ENCODE measurements around the gene CELA2A. TPM values are rescaled to one million over a fixed set of nuclear protein-coding genes. Genes with fewer than 3 reads are reported as not detected.
"Not testable (repeated sequence)": the region's sequence is repeated elsewhere in the genome, so short reads cannot be mapped to it uniquely, and the experiment has no call there.

The CELA2A gene
- polyA plus RNA-seq, 1 donor, result 0.84 TPM

DNA sequence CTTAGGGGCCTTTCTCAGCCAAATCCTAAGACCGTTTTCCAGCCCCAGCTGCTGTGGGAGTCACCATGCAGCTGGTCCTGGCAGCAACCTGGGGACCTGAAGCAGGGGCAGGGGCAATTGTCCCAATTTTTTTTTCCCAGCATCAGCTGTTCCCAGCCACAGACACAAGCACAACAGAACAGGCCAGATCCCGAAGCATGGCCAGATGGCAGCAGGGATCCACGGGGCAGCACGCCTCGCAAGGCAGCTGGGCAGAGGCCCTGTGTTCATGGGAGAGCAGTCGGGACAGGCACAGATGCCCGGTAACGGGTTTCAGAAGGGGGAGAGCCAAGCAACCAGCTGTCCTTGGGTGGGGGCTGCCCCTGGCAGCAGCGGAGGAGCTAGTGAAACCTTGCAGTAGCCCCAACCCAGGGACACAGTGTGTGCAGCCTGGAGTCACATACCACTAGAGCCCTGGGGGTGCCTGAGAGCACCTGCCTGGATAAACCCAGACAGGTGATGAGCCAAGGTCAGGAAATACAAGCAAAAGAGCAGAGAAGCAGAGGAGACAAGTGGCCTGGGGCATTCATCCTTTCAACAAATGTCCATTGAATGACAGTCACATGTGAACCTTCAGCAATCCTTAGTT, 13.4 kb downstream of the CELA2A start:
- peak; percentile 44 for DNase-seq

DNA sequence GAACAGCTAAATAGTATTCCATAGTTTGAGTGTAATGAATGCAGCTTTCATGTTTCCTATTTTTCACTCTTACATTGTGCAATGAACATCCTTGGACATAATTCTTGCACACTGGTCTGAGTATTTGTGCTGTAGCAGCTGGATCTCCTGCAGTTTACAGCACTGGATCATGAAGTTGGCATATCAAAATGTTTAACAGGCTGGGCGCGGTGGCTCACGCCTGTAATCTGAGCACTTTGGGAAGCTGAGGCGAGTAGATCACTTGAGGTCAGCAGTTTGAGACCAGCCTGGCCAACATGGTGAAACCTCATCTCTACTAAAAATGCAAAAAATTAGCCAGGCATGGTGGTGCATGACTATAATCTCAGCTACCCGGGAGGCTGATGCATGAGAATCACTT, 14.5 kb downstream of the CELA2A start:
- DNase-seq, result not testable (repeated sequence)

DNA sequence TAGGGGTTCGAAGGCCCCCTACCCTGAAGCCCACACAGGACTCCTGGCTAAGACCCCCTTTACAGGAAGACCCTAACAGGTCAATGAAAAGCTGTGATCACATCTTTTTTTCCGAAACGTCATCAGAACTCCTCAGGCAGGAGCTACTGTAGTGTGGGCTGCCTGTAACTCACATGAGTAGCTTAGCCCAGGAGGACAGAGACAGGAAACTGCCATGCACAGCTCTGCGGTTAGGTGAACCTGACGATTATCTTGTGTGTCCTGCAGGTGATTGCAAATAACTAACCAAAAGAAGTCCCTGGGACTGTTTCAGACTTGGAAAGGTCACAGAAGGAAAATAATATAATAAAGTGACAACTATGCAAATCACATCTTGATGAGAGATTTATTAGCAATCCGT, 15.2 kb downstream of the CELA2A start:
- not testable (repeated sequence) for DNase-seq

DNA sequence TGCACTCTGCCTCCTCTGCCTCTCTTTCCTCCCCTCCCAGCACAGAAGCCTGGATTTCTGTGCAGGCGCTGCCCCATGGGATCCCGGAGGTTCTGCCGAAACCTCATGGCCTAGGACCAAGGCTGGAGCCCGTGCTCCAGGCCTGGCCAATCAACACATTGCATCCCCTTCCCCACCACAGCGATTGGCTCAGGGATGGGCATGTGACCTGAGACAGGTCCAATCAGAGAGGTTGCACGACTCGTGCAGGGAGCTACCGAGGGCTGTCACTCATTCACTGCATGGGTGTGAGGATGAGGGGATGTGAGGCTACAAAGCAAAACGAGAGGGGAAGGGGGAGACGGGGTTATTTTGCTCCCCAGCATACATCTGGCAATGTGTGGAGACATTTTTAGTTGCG, 16.1 kb downstream of the CELA2A start:
- no peak for DNase-seq

DNA sequence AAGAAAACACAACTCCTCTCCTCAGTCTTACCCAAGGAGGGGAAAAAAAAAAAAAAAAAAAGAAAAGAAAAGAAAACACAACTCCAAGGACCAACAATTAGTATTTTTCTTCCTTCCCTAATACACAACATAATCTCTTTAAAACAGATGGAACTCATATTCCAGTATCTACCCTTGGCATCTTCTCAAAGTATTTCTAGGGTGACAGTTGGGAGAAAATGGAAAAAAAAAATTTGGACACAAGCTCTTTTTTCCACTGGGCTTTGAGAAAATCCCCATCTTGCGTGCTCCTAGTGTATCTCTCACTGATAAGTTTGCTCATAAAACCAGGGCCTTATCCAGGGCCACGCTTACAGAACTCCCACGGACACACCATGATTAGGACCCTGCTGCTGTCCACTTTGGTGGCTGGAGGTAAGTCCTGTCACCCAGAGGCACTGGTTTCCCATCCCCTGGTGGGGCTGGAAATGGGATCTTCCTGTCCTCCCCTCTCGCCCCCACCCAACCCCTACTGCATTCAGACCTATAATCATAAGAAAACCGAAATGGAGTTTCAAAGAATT, 19.3 kb downstream of the CELA2A start, which contains the start of gene CELA2B:
Gene CELA2B, plus strand, starts transcription at position 353 of the 563 bp plus-strand sequence. Its CDS starts 22 bp downstream, at position 375.
- DNase-seq, result no peak

DNA sequence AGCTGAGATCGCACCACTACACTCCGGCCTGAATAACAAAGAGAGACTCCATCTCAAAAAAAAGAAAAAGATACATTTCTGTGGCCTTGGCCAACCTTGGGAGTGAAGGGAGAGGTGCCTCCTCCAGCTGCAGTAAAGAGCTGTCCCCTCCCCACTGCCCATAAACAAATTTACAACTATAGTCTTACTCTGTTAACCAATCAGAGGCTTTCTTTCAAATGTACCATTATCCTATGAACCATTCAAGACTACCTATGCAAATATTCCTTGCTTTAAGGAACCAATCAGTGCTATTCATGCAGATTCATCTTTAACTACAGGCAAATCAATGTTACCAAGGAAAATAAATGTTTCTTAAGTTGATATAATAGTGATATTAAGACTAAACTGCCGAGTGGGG, 20.4 kb downstream of the CELA2A start:
- no peak for DNase-seq

DNA sequence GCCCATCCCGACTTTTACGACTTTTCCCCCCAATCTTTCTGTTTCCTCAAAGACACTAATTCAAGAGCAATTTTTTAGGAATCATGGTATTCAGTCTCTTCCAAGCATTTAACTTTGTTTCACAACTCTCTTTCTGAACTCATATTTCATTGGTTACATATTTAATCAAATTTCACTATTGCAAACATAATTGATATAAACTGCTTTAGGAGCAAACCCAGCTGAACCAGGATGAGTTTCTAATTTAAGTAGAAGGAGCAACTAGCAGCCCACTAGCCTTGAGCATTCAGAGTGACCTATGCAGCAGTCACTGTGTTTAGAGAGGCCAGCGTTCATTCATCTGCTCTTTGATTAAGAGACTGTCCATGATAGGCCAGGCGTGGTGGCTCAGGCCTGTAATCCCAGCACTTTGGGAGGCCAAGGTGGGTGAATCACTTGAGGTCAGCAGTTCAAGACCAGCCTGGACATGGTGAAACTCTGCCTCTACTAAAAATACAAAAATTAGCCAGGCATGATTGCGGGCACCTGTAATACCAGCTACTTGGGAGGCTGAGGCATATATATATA, 21.2 kb downstream of the CELA2A start:
- DNase-seq, result no peak

DNA sequence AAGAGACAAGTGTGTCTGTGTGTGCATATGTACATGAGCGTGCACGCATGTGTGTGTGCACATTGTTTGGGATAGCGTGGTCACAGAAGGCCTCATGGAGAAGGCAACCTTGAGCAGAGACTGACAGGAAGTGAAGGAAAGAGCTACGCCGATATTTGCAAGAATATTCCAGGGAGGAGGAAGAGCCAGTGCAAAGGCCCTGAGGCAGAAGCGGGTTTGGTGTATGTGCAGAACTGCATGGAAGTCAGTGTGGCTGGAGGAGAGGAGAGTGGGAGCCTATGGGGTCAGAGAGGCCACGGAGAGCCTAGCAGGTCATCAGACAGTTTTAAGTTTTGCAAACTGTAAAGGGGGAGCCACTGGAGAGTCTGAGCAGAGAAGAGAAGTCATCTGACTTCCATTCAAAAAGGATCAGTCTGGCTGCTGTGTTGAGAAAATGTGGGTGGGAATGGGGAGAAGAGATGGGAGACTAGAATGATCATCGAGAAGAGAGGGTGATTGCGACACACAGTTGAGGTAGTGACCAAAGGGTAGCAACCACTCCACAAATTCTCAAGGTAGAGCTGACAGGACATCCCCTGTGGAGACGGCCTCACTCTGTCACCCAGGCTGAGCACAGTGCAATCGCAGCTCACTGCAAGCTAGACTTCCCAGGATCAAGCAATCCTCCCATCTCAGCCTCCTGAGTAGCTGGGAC, 23.3 kb downstream of the CELA2A start:
- DNase-seq, result no peak

DNA sequence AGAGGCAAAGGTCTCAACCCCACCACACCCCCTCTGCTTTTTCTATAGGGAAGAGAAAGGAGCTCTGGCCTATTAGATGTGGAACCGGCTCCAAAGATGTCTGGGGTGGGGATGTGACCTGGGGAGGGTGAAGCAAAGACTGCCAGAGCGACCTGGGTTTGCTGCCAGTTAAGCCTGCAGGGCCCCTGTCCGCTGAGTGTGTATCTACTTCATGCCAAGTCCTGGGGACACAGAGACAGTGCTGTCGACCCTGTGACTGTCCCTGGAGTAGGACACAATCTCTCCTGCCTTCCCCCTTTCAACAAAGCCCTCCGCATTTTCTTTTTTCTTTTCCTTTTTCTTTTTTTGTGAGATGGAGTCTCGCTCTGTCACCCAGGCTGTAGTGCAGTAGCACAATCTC, 25.9 kb downstream of the CELA2A start:
- DNase-seq, result not testable (repeated sequence)

DNA sequence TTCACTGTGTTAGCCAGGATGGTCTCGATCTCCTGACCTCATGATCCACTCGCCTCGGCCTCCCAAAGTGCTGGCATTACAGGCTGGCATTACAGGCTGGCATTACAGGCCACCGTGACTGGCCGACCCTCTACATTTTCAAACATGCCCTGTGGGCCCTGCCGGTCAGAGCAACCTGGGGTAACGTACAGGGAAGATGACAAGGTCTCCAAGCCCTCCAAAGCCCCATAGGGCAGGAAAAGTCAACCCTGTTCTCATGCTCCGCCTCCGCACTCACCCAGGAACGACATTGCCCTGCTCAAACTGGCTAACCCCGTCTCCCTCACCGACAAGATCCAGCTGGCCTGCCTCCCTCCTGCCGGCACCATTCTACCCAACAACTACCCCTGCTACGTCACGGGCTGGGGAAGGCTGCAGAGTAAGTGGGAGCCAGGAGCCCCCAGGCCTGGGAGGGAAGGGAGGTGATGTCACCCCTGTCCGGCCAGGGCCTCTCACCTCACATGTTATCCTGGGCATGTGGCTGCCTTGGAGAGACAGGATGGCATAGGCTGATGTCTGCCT, 26.5 kb downstream of the CELA2A start:
- not testable (repeated sequence) for DNase-seq

DNA sequence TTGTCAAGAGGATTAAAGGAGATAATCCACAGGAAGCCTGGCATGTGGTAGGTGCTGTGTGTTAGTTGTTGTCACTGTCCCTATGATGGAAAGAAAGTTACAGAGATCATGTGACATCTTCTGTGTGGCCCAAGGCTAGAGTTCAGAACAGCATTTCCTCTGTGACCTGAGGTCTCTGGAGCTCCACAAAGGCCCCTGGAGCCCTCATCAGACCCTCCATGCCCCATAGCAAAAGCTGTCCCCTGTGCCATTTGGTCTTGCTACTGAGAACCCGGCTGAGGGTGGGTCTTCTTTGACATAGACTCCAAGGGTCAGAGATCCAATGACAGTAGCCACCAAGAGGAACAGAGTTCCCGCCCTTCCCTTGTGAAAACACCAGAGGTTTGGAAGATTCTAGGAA, 27.4 kb downstream of the CELA2A start:
- no peak for DNase-seq

DNA sequence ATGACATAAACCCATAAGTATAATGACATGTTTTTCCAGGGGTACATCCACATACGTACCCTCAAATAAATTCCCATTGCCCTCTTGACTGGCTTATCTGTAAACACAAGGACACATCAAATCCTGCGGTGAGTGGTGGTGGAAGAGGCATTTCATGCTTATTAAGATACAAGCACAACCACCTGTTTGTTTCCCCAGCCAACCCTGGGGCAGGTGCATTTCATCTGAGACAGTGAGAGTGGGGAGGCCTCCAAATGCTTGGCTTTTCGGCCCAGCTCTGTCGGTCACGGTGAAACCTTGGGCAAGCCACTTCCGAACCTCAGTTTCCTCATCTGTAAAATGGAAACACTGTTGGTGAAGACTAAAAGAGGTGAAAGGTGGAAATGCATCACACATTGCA, 27.9 kb downstream of the CELA2A start:
- DNase-seq, result not testable (repeated sequence)

DNA sequence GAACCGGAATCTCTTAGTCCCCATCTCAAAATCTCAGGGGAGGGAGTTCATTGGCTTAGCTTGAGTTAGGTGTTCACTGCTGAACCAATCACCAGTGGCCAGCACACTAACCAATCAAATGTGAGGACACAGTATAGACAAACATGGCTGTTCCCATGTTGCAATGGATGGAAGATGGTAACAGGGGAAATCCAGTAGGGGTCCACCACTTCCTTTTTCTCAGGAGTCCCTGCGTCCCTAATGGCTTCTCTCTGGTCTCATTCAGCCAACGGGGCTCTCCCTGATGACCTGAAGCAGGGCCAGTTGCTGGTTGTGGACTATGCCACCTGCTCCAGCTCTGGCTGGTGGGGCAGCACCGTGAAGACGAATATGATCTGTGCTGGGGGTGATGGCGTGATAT, 29.1 kb downstream of the CELA2A start:
- no peak for DNase-seq

DNA sequence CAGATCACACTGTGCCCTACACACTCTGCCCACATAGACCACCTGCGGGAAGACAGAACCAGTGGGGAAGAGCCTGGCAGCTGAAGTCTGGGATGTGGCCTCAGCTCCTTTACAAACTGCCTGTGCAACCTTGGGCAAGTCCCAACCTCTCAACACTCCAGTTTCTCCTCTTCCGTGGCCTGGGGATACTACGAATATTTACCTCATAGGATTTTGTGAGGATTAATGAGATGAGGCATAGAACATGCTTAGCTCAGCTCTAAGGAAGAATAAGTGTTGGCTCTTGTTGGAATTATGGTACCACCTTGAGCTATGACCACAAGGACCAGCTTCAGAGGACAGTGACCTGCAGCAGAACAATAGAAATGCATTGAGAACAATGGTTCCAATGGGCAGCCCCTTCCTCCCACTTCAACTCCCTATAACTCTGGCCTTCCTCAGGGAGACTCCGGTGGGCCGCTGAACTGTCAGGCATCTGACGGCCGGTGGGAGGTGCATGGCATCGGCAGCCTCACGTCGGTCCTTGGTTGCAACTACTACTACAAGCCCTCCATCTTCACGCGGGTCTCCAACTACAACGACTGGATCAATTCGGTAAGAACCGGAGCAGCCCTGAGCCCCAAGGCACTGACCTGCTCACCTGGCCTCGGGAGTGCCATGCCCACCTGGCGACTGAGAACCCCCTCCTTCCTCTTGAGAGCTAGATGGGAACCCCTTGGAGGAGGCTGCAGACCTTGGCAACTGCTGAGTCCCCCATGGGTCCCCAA, 30.5 kb downstream of the CELA2A start:
- DNase-seq, result not testable (repeated sequence)

DNA sequence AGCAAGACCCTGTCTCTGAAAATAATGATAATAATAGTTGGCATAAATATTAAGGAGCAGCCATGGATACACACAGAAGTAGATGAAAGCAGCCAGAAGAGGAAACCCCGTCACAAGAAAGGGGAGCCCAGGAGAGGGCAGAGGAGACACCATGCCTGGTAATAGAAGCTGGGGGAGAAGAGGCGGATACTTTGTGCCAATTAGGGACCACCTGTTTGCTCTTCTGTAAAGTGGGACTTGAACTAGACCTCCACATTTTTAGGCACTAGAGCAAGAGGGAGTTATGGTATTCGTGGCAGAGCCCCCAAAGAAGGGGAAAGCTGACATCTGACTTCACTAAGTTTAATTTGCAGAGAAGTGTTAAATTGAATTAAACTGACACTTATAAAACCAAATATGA, 31.8 kb downstream of the CELA2A start:
- DNase-seq, result no peak

DNA sequence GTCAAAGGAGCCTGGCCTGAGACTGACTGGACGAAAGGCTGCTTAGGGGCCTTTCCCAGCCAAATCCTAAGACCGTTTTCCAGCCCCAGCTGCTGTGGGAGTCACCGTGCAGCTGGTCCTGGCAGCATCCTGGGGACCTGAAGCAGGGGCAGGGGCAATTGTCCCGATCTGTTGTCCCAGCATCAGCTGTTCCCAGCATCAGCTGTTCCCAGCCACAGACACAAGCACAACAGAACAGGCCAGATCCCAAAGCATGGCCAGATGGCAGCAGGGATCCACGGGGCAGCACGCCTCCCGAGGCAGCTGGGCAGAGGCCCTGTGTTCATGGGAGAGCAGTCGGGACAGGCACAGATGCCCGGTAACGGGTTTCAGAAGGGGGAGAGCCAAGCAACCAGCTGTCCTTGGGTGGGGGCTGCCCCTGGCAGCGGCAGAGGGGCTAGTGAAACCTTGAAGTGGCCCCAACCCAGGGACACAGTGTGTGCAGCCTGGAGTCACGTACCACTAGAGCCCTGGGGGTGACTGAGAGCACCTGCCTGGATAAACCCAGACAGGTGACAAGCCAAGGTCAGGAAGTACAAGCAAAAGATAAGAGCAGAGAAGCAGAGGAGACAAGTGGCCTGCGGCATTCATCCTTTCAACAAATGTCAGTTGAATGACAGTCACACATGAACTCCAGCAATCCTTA, 32.7 kb downstream of the CELA2A start:
- peak; percentile 52 for DNase-seq

DNA sequence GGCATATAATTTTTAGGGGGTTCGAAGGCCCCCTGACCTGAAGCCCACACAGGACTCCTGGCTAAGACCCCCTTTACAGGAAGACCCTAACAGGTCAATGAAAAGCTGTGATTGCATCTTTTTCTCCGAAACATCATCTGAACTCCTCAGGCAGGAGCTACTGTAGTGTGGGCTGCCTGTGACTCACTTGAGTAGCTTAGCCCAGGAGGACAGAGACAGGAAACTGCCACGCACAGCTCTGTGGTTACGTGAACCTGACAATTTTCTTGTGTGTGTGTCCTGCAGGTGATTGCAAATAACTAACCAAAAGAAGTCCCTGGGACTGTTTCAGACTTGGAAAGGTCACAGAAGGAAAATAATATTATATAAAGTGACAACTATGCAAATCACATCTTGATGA, 34.5 kb downstream of the CELA2A start:
- DNase-seq, result not testable (repeated sequence)

DNA sequence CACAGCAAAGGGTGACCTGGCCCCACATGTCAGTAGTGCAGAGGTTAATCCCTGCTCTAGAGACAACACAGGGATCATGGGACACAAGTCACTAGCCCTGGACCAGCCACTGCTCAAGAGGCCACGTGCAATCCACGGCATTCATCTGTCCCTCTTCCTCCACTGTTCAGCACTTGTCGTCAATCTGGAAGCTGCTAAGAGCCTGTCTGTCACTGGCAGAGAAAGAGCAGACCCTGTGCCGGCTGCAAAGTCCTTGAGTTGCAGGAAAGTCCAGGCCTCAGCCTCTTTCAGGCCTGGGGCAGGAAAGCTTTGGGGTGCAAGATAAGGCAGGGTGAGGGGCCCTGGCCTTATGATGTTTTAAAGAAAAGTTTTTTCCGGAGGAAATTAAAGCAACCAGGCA, 36.1 kb downstream of the CELA2A start:
- no peak for DNase-seq

DNA sequence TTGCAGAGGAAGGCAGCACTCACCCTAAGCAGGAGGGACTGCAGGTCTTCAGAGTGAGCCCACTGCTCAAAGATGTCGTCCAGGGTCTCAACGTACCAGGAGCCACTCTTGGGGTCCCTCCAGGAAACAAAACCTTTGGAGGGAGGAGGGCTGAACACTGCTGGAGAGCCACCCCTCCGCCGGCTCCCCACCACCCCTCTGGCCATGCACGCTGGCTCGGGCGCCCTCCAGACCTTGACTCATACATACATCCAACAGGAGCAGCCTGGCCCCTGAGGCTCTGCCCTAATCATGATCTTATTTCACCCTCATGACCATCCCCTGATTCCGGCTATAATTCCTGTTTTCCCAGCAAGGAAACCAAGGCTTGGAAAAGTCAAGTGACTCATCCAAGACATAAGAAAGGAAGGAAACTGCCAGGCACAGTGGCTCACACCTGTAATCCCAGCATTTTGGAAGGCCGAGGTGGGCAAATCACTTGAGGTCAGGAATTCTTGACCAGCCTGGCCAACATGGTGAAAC, 37.4 kb downstream of the CELA2A start:
- no peak for DNase-seq

DNA sequence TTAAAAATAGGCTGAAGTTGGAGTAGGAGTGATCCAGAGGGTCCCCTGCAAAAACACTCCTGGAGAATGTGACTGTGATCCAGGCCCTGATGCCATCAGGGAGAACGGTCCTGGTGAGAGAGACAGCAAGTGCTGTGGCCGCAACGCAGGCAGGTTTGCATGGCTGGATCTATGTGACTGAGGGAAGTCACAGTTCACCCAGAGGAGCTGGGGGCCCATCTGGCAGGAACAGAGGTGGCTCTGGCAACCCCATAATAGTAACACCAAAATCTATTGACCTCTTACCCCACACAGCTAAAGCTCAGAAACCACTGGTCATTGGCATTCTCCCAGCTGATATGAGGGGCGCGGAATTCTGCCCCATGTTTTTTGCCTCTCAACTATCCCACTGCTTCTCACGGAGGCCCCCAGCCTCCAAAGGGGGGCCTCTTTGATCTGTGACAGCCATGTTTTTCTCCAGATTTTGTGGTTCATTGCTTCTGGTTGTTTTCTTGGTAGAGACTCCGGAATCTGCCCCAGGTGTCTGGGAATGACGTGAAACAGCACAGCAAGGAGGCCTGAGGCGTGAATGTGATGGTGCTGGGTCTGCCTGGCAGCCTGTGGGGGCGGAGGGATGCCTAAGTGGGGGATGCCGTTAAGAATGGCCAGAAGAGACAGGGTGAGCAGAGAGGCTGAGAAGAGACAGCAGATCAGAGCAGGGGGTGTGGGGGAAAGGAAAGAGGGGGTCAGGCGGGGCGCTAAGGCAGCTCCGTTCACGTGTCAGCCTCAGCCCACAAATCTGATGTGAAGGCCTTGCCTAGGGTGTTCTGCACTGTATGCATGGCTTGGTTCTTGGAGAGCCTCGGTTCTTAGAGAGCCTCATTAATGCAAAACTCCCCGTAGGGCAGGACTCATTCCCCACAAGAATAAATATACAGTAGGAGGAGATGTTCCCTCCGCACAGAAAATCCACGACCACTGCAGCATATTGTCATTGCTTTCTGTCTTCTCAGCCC, 43.9 kb downstream of the CELA2A start:
- DNase-seq, result no peak

Data from hindlimb muscle (tissue), 1 donor.